H9 (cell line): ENCODE data around the gene NSG1. TPM values are rescaled to one million over a fixed set of nuclear protein-coding genes. Genes with fewer than 3 reads are reported as not detected.

Experiments
- DNase-seq: peaks from one replicate; pipeline ENCODE4 v3.0.0-alpha.2; 2017
- H2AFZ ChIP-seq: one replicate; pipeline ENCODE4 v1.6.1; 2013; ENCODE audit warnings: mild to moderate bottlenecking, low read length, control low read depth, moderate library complexity
- H2AK5ac ChIP-seq: 2 replicates; pipeline ENCODE4 v1.6.1; 2013; ENCODE audit warnings: low read length, control low read depth, mixed read lengths; ENCODE audit not compliant: insufficient read length
- H2BK120ac ChIP-seq: one replicate; pipeline ENCODE4 v1.6.1; 2013; ENCODE audit warnings: low read depth, mild to moderate bottlenecking, low read length, control low read depth, inconsistent platforms; ENCODE audit not compliant: poor library complexity, severe bottlenecking
- H2BK12ac ChIP-seq: 2 replicates; pipeline ENCODE4 v1.6.1; 2013; ENCODE audit warnings: low read length, control low read depth, mixed read lengths, low read depth; ENCODE audit not compliant: insufficient read length
- H2BK15ac ChIP-seq: 2 replicates; pipeline ENCODE4 v1.6.1; 2013; ENCODE audit warnings: low read depth, low read length, control low read depth
- H2BK20ac ChIP-seq: one replicate; pipeline ENCODE4 v1.6.1; 2013; ENCODE audit warnings: low read depth, mild to moderate bottlenecking, low read length, control low read depth, inconsistent platforms; ENCODE audit not compliant: poor library complexity, severe bottlenecking
- H2BK5ac ChIP-seq: 2 replicates; pipeline ENCODE4 v1.6.1; 2013; ENCODE audit warnings: low read length, control low read depth, mixed read lengths; ENCODE audit not compliant: insufficient read length
- H3K14ac ChIP-seq: 2 replicates; pipeline ENCODE4 v1.6.1; 2013; ENCODE audit warnings: low read length, control low read depth; ENCODE audit not compliant: insufficient read depth
- H3K18ac ChIP-seq: 2 replicates; pipeline ENCODE4 v1.6.1; 2013; ENCODE audit warnings: low read depth, mild to moderate bottlenecking, mixed read lengths, low read length, control low read depth; ENCODE audit not compliant: insufficient read length
- H3K23ac ChIP-seq: 2 replicates; pipeline ENCODE4 v1.6.1; 2013; ENCODE audit warnings: low read length, control low read depth, mixed read lengths, low read depth; ENCODE audit not compliant: insufficient read length
- H3K23me2 ChIP-seq: 2 replicates; pipeline ENCODE4 v1.6.1; 2013; ENCODE audit warnings: low read depth, mild to moderate bottlenecking, mixed read lengths, low read length, control low read depth; ENCODE audit not compliant: insufficient read length, poor library complexity, severe bottlenecking
- H3K27ac ChIP-seq: 2 replicates; pipeline ENCODE4 v1.5.1; 2013; ENCODE audit warnings: low read length, control low read depth, mixed read lengths, low read depth; ENCODE audit not compliant: insufficient read length
- H3K27me3 ChIP-seq: 2 replicates; pipeline ENCODE4 v1.6.1; 2013; ENCODE audit warnings: low read length, control low read depth, inconsistent platforms; ENCODE audit not compliant: insufficient read depth
- H3K4ac ChIP-seq: 2 replicates; pipeline ENCODE4 v1.6.1; 2013; ENCODE audit warnings: low read depth, mild to moderate bottlenecking, control low read depth, inconsistent platforms, low read length, moderate library complexity
- H3K4me1 ChIP-seq: 2 replicates; pipeline ENCODE4 v1.6.1; 2013; ENCODE audit warnings: low read length, control low read depth, inconsistent platforms; ENCODE audit not compliant: insufficient read depth
- H3K4me2 ChIP-seq: 2 replicates; pipeline ENCODE4 v1.6.1; 2013; ENCODE audit warnings: low read length, control low read depth, mixed read lengths; ENCODE audit not compliant: insufficient read length, insufficient read depth
- H3K56ac ChIP-seq: 2 replicates; pipeline ENCODE4 v1.6.1; 2013; ENCODE audit warnings: low read depth, mild to moderate bottlenecking, mixed read lengths, low read length, control low read depth; ENCODE audit not compliant: insufficient read length
- H3K79me1 ChIP-seq: 2 replicates; pipeline ENCODE4 v1.6.1; 2013; ENCODE audit warnings: low read depth, mild to moderate bottlenecking, moderate library complexity, low read length, control low read depth, inconsistent platforms; ENCODE audit not compliant: insufficient read depth, poor library complexity, severe bottlenecking
- H3K79me2 ChIP-seq: 2 replicates; pipeline ENCODE4 v1.6.1; 2013; ENCODE audit warnings: low read length, control low read depth, inconsistent platforms; ENCODE audit not compliant: insufficient read depth
- H3K9ac ChIP-seq: 2 replicates; pipeline ENCODE4 v1.6.1; 2013; ENCODE audit warnings: low read length, control low read depth, mixed read lengths; ENCODE audit not compliant: insufficient read length; ENCODE audit errors: extremely low read depth
- H3K9me3 ChIP-seq: one replicate; pipeline ENCODE4 v1.6.1; 2013; ENCODE audit warnings: low read depth, low read length, inconsistent platforms; ENCODE audit not compliant: control insufficient read depth
- H3T11ph ChIP-seq: one replicate; pipeline ENCODE4 v1.6.1; 2013; ENCODE audit warnings: mild to moderate bottlenecking, low read length, control low read depth, inconsistent platforms
- H4K20me1 ChIP-seq: one replicate; pipeline ENCODE4 v1.6.1; 2013; ENCODE audit not compliant: control insufficient read depth, insufficient read length, insufficient read depth
- H4K5ac ChIP-seq: 2 replicates; pipeline ENCODE4 v1.6.1; 2013; ENCODE audit warnings: low read depth, mild to moderate bottlenecking, mixed read lengths, low read length, control low read depth; ENCODE audit not compliant: insufficient read length
- H4K8ac ChIP-seq: replicated peaks from 2 replicates; pipeline ENCODE4 v1.6.1; 2013; ENCODE audit warnings: low read length, control low read depth, mixed read lengths, low read depth; ENCODE audit not compliant: insufficient read length
- H4K91ac ChIP-seq: 2 replicates; pipeline ENCODE4 v1.6.1; 2013; ENCODE audit warnings: low read depth, mild to moderate bottlenecking, moderate library complexity, mixed read lengths, low read length, control low read depth; ENCODE audit not compliant: insufficient read length
- H3K27ac Mint-ChIP-seq, 3 experiments: 2 replicates in 2 of 3; 3 replicates in 1 of 3; pipeline ENCODE4 v1.8.0; 2020 to 2021; ENCODE audit warnings: mixed read lengths in 3 of 3, mild to moderate bottlenecking in 1 of 3, moderate library complexity in 1 of 3
- H3K27me3 Mint-ChIP-seq: 2 replicates; pipeline ENCODE4 v1.8.0; 2021; ENCODE audit warnings: low read depth, mild to moderate bottlenecking, moderate library complexity, mixed read lengths
- H3K36me3 Mint-ChIP-seq, 3 experiments: 2 replicates in 2 of 3; 3 replicates in 1 of 3; pipeline ENCODE4 v1.8.0; 2020 to 2021; ENCODE audit warnings: low read depth in 3 of 3, mixed read lengths in 3 of 3; ENCODE audit not compliant: insufficient read depth in 1 of 3
- H3K4me1 Mint-ChIP-seq, 2 experiments: 2 replicates each; pipeline ENCODE4 v1.8.0; 2020; ENCODE audit warnings: mixed read lengths in 2 of 2
- H3K4me3 Mint-ChIP-seq, 2 experiments: 2 replicates in 1 of 2; 3 replicates in 1 of 2; pipeline ENCODE4 v1.8.0; 2020 to 2021; ENCODE audit warnings: mild to moderate bottlenecking in 2 of 2, mixed read lengths in 2 of 2, moderate library complexity in 1 of 2
- H3K9me3 Mint-ChIP-seq, 2 experiments: 2 replicates in 1 of 2; 3 replicates in 1 of 2; pipeline ENCODE4 v1.8.0; 2020; ENCODE audit warnings: mild to moderate bottlenecking in 2 of 2, mixed read lengths in 2 of 2, moderate library complexity in 1 of 2
- CTCF ChIP-seq: fragments of 200-600 bp; sonication (generic); conservative IDR thresholded peaks from 3 replicates; pipeline ENCODE4 v1.8.0; 2021; ENCODE audit warnings: antibody characterized with exemption, mild to moderate bottlenecking
- WGBS: extraction: QIAGEN DNeasy Blood & Tissue Kit; methylation state at CpG from one replicate; pipeline ENCODE4 v1.1.7; 2013; ENCODE audit warnings: missing lambda C conversion rate, low lambda C conversion rate, mixed read lengths; ENCODE audit not compliant: insufficient read length; ENCODE audit errors: extremely low coverage; 5-methylcytosine and 5-hydroxymethylcytosine counted together
- total RNA-seq: library from RNA; stranded (reverse); gene quantifications from 2 replicates; pipeline ENCODE4 v1.2.1, GENCODE V29; 2021

Gene NSG1
- total RNA-seq, 1 experiment from 2014 or later = 9.3 TPM

- Histone ChIP-seq H3K56ac (no peak overlapping the region), H2BK120ac (no peak overlapping the region), H3K14ac (no peak overlapping the region), H3K9ac (no peak overlapping the region), H4K5ac (no peak overlapping the region), H3K79me1 (no peaks in the 10 kb centered on the region), H2BK5ac (no peak overlapping the region), H3K18ac (no peak overlapping the region), H3K27me3 (no peaks in the 10 kb centered on the region), H3K9me3 (no peaks in the 10 kb centered on the region), H2BK15ac (no peak overlapping the region), H3K4me2 (no peak overlapping the region), H4K20me1 (no peaks in the 10 kb centered on the region), H4K91ac (no peak overlapping the region), H3K23me2 (no peaks in the 10 kb centered on the region), H2BK12ac (no peak overlapping the region), H2AFZ (no peak overlapping the region), H3K27ac (no peak overlapping the region), H3T11ph (no peak overlapping the region), H4K8ac (no peak overlapping the region), H3K23ac (no peak overlapping the region), H3K4me1 (peaks cover 3% of the 10 kb centered on the region; the same call in 1 of the 2 replicates), H2BK20ac (no peak overlapping the region), H3K79me2 (no peaks in the 10 kb centered on the region), H3K4ac (no peak overlapping the region), H2AK5ac (no peak overlapping the region)
- Mint-ChIP-seq H3K27me3 (no peaks in the 10 kb centered on the region; the same call in 1 of the 2 replicates), H3K9me3 (no peaks in the 10 kb centered on the region), H3K36me3 (peaks cover 8 to 9% (median 9%) of the 10 kb centered on the region in 3 experiments; a peak in 4 of 7 replicates), H3K4me1 (peaks cover 6% of the 10 kb centered on the region in 2 experiments; a peak in 3 of 4 replicates), H3K27ac (no peak overlapping the region), H3K4me3 (no peak overlapping the region)
- no CpG with 5 or more reads among the region's 4 CpGs for WGBS
- DNase-seq = no peak
- TF ChIP-seq CTCF = no peak
Measured at GRCh38 chr4:4433941-4434340, 47.0 kb downstream of the NSG1 start.
